HG03342 (cell line): ENCODE data around the gene SERPINA6.
"Not testable (repeated sequence)": the region's sequence is repeated elsewhere in the genome, so short reads cannot be mapped to it uniquely, and the experiment has no call there.

Experiments used
- ATAC-seq: cut with Tn5 transposase; IDR thresholded peaks from one replicate; pipeline ENCODE4 v1.9.1; 2021; ENCODE audit warnings: mild to moderate bottlenecking, moderate library complexity; ENCODE audit not compliant: unreplicated experiment

The SERPINA6 gene

GRCh38 chr14:94330432-94330831 lies 7.3 kb upstream of the SERPINA6 start:
- no peak for ATAC-seq

GRCh38 chr14:94329857-94330256 lies 6.7 kb upstream of the SERPINA6 start:
- ATAC-seq = no peak

GRCh38 chr14:94328196-94328595 lies 5.1 kb upstream of the SERPINA6 start:
- ATAC-seq = no peak

DNA sequence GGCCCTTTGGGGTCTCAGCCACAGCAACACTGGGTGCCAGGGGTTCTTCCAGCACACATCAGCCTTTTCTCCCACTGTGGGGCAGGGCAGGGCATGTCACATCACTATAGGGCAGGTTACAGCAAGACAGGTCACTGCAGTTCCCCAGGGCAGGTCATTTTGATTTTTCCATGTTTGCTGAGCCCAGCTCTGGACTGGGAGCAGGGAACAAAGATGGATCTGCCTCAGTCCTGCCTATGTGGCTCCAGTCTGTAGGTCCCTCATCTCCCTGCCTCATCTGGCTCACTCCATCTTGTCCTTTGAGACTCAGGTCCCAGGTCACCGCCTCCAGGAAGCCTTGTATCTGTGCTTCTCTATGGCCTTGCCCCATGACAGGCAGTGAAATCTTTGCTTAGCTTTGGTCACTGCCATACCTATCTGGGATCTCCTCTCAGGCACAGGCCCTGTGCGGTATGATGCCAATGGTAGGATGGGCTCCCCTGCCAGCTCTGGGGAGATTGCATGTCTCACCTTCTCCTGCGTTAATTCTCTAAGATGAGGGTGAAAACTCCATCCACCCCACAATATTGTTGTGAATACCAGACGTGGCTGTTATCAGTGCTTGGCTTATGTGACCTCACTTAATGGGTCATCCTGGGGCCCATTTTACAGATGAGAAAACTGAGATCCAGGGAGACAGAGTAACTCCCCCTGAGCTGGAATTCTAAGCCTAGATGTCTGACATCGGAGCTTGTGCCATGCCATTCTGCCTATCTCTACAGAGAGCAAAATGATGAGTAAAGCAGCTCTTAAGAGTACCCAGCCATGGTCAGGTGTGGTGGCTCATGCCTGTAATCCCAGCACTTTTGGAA lies 1.5 kb downstream of the SERPINA6 start:
- ATAC-seq = no peak

GRCh38 chr14:94320243-94320642 lies 2.9 kb downstream of the SERPINA6 start:
- no peak for ATAC-seq

- ATAC-seq = no peak
Observed at GRCh38 chr14:94317259-94317658, 5.9 kb downstream of the SERPINA6 start.

GRCh38 chr14:94316692-94317091 lies 6.4 kb downstream of the SERPINA6 start:
- ATAC-seq = no peak

DNA sequence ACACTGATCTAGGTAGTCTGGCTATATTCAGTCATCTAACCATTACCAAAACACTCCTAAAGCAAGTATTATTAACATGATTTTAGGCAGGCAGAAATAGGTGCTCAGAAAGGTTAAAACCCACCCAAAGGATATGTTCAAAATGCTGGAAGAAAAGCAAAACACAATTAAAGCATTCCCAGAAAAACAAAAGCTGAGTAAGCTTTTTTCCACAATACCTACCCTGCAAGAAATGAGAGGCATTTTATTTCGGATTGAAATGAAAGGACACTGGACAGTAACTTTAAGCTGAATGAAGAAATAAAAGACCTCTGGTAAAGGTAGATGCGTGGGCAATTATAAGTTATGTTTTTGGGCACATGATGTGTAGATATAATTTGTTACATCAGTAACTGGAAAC lies 8.2 kb downstream of the SERPINA6 start:
- no peak for ATAC-seq

DNA sequence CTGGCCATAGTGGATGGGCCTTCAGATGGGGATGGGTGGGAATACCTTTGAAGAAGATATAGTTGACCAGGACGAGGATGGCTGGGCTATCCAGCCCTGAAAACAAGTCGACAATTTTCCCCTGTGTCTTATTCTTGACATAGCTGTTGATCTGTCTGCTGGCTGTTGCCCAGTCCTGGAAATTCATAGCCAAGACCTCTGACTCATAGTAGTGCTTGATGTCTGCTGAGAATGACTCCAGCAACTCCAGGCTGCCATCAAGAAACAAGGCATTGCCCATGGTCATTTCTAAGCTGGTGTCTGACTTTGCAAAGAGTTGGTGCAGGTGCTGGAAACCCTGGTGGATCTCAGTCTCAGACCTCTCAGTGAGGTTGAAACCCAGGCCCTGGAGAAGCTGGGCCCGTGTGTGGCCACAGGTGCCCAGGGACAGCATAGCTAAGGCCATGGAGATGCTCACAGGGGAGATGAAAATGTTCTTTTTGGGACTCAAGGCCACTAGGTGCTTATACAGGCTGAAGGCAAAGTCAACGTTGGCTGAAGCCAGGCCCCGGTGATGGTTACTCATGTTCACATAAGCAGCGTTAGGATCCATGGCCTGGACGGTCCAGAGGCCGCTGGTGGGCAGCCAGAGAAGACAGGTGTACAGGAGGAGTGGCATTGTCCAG lies 9.0 kb downstream of the SERPINA6 start:
- no peak for ATAC-seq

DNA sequence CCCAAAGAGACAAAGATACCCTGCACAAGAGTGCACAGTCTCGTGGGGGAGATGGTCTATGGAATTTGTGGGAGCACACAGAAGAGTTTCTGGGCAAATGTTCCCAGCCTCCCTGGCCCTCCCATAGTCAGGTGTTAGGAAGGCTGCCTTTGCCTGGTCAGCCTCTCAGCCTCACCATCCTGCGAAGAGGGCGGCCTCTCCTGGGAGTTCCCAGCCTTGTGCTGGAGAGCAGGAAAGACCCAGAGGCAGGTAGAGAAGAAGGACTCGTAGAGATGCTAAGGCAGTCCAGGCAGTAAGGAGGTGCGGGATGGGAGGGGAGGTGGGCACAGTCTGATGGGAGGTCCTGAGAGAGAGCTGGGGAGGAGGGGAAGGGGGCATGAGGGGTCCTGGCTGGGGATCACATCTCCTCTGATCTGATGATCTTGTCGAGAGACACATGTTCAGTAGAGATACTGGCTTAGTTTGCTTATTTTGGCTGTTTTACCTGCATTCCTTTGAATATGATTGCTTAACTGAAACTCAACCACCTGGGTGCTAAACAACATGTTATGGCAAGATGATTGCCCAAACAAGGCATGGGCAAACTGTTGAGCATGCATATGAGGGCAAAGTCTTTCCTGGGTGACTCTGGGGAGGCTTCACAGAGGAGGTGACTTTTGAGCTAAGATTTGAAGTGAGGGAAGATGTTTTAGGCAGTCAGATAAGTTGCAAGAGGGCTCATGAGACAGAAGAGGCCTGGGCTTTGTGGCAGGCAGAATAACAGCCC lies 10.5 kb downstream of the SERPINA6 start:
- no peak for ATAC-seq

GRCh38 chr14:94310248-94310647 lies 12.9 kb downstream of the SERPINA6 start:
- no peak for ATAC-seq

DNA sequence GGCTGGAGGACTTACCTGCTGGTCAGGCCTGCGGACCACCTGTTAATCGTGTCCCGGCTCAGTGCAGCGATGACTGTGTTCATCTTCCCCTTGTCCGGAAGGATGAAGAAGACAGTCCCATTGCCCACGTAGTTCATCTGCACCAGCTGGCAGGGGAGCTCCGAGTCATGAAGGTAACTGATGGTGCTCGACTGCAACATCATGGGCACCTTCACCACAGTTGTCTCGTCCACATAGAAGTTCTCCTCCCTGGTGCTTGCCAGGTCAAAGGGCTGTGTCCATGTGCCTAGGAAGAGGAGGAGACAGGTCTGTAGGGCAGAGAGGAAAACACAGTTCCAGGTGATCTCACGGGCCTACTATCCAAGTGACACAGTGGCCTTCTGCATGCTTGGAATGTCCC lies 13.4 kb downstream of the SERPINA6 start:
- no peak for ATAC-seq

GRCh38 chr14:94307410-94307992 lies 15.6 kb downstream of the SERPINA6 start:
- no peak for ATAC-seq

GRCh38 chr14:94306047-94306978 lies 16.8 kb downstream of the SERPINA6 start:
- ATAC-seq = no peak

DNA sequence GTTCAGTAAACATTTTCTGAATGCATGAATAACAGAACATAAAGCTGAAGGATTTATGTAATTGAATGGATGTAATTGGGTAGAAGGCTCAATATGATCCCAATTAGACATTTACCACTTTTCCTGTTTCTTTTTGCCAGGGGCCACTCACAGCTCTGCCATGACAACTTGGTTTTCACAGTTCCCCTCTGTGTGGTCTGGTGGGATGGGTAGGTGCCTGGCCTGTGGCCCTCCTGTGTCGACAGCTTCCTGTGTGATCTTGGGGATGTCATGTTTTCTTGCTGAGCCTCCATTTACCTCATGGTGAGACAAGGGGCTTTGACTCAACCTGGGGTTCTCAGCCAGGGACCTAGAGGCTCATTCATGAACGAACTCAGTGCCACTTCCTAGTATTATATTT lies 17.5 kb downstream of the SERPINA6 start:
- ATAC-seq = no peak

- no peak for ATAC-seq
Observed at GRCh38 chr14:94304243-94304642, 18.9 kb downstream of the SERPINA6 start.

DNA sequence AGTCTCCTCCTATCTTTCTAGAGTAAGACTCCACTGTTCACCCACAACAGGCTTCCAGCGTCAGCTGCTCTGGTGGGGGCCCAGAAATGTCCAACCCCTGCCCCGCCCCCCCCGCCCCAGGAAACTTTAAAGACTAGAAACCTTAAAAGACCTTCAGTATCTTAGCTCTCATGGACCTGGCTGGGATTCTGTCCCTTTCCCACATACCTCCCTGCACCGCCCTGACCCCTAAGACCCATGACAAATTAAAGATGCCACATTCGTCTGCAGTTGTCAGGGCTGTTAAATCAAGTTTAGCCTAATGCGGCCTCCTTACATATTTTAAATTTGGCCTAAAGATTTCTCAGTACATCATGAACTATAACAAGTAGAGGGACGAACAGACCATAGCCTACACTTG lies 20.0 kb downstream of the SERPINA6 start:
- no peak for ATAC-seq

DNA sequence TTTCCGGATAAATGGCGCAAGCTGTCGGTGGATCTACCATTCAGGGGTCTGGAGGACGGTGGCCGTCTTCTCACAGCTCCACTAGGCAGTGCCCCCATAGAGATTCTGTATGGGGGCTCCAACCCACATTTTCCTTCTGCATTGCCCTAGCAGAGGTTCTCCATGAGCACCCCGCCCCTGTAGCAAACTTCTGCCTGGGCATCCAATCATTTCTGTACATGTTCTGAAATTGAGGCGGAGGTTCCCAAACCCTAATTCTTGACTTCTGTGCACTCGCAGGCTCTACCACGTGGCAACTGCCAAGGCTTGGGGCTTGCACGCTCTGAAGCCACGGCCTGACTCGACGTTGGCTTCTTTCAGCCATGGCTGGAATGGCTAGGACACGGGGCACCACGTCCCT lies 25.0 kb downstream of the SERPINA6 start:
- ATAC-seq = no peak

- not testable (repeated sequence) for ATAC-seq
Observed at GRCh38 chr14:94296181-94296545, 27.0 kb downstream of the SERPINA6 start.
